Superior temporal gyrus (tissue), 1 donor: ENCODE data around the gene ZBTB16.

Source experiments
- DNase-seq: peaks from one replicate; pipeline ENCODE4 v3.0.0-alpha.2; 2016; ENCODE audit errors: extremely low spot score

ZBTB16 gene

GRCh38 chr11:114243461-114244372, 184.2 kb downstream of the ZBTB16 start:
- DNase-seq = peak; percentile 74

DNA sequence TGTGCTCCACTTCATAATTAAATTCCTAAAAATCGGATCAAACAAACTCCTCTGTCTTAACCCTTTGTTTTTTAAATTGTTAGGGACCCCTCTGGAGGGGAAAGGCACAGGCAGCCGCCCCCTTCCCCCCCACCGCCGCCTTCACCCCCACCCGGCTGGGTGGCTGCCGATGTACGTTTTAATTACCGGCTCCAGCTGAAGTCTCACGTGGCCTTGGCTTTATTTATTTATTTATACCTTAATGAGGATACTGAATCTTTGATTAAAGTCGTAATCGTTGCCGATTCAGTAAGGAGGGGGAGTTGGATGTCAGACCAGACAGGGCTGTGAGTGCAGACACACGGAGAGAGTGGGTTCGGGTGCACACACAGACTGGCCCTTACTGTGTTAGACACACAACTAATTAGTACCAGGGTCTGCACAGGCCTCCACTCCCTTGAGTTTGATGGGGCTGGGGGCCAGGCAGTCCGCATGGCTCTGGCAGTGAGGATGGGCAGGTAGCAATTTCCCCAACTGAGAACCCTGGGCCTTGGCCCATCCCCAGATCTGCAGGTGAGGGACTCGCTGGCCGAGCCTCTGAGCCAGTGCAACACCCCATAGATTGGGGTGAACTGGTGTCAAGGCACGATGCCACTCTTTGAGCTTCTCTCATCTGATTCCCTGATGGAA, 185.3 kb downstream of the ZBTB16 start:
- DNase-seq = no peak

- no peak for DNase-seq
Measured at GRCh38 chr11:114246321-114247069, 187.0 kb downstream of the ZBTB16 start.

GRCh38 chr11:114247070-114247789, 187.7 kb downstream of the ZBTB16 start:
- DNase-seq = no peak

DNA sequence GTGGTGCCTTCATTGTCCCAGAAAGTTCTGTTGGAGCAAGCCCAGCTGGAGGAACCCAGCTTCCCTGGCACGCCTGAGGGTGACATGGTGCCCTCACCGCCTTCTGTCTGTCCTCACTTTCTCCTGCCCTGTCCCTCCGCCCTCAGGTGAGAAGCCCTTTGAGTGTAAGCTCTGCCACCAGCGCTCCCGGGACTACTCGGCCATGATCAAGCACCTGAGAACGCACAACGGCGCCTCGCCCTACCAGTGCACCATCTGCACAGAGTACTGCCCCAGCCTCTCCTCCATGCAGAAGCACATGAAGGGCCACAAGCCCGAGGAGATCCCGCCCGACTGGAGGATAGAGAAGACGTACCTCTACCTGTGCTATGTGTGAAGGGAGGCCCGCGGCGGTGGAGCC, 190.7 kb downstream of the ZBTB16 start:
- no peak for DNase-seq

DNA sequence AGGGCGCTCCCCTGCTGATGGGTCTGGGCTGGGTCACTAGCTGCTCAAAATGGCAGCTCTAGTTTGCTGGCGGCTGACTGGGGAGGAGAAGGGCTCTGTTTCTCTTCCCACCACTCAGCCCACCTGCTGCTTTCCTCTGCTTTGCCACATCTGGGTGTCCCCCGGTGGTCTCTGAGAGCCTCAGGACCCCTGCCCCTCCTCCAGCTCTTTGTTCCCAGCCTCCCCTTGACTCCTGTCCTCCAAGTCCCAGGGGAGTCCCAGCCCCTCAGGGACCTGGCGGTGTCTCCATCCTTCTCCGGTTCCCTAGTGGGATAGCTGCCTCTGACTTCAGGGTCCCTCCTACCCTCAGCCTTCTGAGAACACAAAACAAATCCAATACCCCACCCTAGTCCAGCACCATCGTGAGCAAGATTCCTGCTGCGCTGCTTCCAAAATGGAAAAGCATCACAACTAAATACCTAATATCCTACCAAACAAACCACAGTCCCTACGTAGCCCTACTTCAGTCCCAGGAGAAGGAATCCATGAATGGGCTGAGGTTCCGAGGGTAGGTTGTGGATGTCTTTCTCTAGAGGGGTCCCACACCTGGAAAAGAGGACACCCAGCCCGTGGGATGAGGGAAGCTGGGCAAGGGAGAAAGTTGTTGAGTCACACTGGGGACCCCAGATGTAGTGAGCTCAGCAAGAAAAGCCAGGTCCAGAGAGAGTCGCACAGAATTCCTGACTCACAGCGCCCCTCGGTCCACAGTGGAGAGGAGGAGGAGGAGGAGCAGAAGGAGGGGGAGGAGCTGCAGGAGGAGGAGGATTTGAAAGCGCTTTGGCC, 191.7 kb downstream of the ZBTB16 start:
- DNase-seq = no peak

DNA sequence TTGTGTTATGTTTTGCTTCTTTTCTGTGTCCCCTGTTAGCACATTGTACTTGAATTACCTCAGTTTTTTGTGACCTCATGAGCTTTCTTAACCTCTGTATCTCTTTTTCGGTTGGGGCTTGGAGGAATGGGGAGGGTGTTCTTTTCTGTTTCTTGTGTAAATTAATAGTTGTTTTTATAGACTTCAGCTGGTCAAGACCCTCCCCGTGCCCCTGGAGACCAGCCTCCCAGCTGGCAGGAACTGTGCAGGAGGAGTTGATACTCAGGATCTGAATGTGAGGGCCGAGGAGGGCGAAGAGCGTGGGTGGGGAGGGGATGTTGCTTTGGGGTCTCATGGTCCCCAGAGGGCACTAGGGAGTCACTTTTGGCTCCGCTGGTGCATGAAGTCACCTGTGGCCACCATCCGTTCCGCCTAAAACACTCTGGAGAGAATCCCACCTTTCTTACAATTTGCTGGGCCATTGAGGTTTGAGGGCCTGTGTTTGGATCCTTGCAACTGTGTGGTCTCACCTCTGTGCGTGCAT, 192.4 kb downstream of the ZBTB16 start:
- no peak for DNase-seq

DNA sequence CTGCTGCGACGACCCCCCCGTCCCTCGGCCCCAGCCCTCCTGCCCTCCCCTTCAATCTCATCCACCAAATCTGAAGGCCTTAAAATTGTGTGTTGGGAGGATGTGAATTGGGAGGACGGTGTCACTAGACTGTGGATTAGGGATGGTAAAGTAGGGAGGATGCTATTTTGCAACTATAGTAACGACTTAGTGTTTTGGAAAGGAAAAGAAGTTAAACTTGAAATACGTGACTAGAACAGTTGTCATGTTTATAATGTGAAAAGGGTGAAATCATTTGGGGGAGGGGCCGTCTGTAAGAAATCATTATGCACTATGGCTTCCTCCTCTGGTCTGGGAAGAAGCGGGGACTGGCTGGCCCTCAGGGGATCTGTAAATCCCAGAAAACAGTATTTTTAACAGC, 193.3 kb downstream of the ZBTB16 start:
- no peak for DNase-seq

- no peak for DNase-seq
Measured at GRCh38 chr11:114253771-114254170, 194.3 kb downstream of the ZBTB16 start.

- no peak for DNase-seq
Measured at GRCh38 chr11:114254571-114255146, 195.1 kb downstream of the ZBTB16 start.

- DNase-seq = no peak
Measured at GRCh38 chr11:114255289-114255688, 195.8 kb downstream of the ZBTB16 start.

DNA sequence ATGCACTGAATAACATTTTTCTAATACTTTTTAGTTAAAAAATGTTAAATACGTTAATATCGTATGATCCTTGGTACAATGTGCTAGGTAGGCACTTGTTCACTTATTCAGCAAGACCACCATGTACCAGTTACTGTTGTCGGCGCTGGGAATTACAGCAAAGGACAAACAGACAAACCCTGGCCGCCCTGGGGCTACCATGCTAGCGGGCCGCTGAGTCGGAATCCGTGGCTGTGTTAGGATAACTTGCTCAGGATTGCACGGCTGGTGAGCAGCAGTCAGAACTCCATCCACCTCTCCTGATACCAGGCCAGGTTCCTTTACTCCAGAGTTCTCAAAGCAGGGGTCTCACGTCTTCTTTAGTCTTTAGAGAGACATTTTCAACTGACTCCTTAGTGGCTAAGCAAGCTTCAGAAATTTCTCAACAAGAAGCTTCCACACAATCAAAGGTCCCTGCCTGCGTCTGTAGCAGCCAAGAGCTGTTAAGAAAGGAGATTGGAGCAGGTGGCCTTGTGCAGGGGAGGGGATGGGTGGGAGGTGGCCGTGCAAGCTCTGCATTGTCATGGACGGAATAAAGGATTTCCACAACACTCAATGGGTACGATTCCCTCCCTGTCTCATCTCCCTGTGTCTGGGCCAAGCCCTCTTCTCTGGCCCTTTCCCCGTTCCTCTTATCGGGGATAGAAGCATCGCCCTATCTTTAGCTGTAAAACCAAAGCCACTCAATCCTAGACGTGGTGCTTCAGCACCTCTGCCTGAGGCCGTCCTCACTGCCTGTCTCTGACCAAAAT, 196.9 kb downstream of the ZBTB16 start:
- DNase-seq = no peak

DNA sequence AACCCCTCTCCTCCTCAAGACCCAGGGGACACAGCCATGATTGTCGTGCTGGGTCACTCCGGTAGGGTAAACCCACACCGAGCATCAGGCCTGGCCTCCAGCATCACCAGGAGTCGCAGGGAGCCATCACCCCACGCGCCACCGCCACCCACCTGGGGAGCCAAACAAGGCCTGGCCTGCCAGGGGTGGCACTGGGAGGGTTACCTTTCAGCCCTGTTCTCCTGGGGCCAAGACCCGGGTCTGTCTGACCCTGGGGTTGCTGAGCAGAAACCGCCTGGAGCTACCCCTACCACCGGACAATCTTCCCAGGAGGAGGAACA, 197.4 kb downstream of the ZBTB16 start:
- no peak for DNase-seq

DNA sequence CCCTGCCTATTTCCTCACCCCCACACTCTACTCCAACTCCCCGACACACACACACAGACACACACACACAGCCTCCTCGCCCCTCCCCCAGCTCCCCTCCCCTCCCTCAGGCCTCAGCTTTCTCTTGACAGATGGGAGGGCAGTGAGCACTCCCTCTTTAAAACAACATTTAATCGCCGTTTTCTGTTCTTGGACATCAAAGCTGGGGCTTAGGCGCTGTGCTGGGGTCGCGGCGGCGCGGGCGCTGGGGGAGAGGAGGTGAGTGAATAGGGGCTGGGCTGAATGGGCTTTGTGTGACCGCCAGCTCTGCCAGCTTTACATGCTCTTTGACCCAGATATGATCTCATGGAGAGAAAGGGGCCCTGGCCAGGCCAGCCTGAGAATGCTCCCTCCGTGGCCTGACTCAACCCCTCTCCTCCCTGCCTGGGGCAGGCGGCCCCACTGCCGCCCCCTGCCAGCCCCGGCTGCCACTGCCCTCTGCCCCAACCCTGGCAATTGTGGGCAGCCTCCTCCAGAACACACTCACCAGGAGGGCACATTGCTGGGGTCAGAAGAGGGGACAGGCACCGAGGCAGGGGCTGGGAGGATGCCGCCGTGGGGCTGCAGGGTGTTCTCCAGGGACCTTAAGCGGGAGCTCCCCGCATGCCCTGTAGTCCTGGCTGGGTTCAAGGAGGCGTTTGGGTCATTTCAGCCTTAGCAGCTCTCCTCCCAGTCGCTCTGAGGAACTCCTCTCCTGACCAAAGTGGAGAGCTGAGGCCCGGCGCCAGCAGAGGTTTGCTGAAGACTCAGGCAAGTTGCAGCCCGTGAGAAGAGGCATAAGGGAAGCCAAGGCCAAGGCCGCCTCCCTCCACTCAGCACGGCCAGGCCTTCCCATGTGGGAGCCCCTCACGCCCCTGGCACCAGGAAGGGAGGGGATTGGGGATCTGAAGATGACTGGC, 198.4 kb downstream of the ZBTB16 start:
- no peak for DNase-seq

DNA sequence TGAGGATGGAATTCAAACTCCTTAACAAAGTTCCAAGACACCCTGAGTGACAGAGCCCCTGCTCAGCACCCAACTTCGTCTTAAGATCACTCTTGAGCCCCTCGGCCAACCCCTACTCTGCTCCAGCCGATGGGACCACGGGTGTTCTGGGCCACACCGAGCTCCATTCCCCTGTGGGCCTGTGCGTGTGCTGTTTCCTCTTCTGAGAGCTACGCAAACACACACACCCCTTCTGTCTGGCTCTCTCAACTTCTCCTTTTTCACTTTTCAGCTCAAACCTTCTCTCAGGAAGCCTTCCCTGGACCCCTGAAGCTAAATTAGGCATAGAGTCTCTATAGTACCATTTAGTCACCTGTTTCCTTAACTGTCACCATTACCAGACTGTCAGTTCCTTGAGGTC, 199.2 kb downstream of the ZBTB16 start:
- peak; percentile 45 for DNase-seq

DNA sequence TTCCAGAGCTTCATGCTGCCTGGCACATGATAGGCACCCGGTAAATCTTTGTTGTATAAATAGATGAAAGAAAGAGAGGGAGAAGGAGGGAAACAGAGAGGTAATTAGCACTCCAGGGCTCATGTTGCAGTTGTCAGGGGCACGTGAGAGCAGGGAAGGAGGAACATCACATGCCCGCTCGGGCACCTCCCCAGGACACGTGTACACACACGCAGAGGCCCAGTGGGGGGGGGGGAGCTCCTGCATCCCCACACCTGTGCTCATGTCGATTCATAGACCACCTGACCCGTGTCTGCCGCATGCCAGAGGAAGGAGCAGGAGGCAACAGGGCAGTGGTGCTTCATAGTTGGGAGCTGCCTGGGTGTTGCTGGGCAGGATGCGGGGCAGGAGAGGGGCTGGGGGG, 199.6 kb downstream of the ZBTB16 start:
- DNase-seq = no peak

- DNase-seq = no peak
Measured at GRCh38 chr11:114259551-114259983, 200.1 kb downstream of the ZBTB16 start.

GRCh38 chr11:114260077-114260476, 200.6 kb downstream of the ZBTB16 start:
- no peak for DNase-seq
